GM23338 (cell line): ENCODE measurements around the gene CDAN1. TPM values are rescaled to one million over a fixed set of nuclear protein-coding genes. Genes with fewer than 3 reads are reported as not detected.

ENCODE experiments used
- ATAC-seq: fragments of 200-7000 bp; cut with Tn5 transposase; 3 replicates; pipeline ENCODE4 v1.9.1; 2020
- DNase-seq: peaks from one replicate; pipeline ENCODE4 v3.0.0-alpha.2; 2015; ENCODE audit warnings: low spot score
- H2AFZ ChIP-seq: fragments of 200-600 bp; sonication (generic); 2 replicates; pipeline ENCODE4 v1.8.0; 2016; ENCODE audit warnings: antibody characterized with exemption, mild to moderate bottlenecking, moderate library complexity
- H3F3A ChIP-seq: fragments of 200-600 bp; sonication (generic); replicated peaks from 2 replicates; pipeline ENCODE4 v1.8.0; 2017; ENCODE audit warnings: antibody characterized with exemption, mixed run types, low read depth
- H3K27ac ChIP-seq: fragments of 200-600 bp; sonication (generic); 2 replicates; pipeline ENCODE4 v1.6.1; 2016; ENCODE audit warnings: low read depth
- H3K27me3 ChIP-seq: fragments of 200-600 bp; sonication (generic); 2 replicates; pipeline ENCODE4 v1.8.0; 2016; ENCODE audit warnings: mild to moderate bottlenecking, mixed run types, moderate library complexity; ENCODE audit not compliant: insufficient read depth
- H3K36me3 ChIP-seq: fragments of 200-600 bp; sonication (generic); 2 replicates; pipeline ENCODE4 v1.8.0; 2016; ENCODE audit warnings: mild to moderate bottlenecking; ENCODE audit not compliant: insufficient read depth
- H3K4me1 ChIP-seq: fragments of 200-600 bp; sonication (generic); 2 replicates; pipeline ENCODE4 v1.8.0; 2016; ENCODE audit warnings: mild to moderate bottlenecking, moderate library complexity; ENCODE audit not compliant: insufficient read depth
- H3K4me2 ChIP-seq: fragments of 200-600 bp; sonication (generic); 2 replicates; pipeline ENCODE4 v1.7.1; 2017; ENCODE audit warnings: mixed run types
- H3K4me3 ChIP-seq: fragments of 200-600 bp; sonication (generic); 2 replicates; pipeline ENCODE4 v1.6.1; 2016; ENCODE audit warnings: mixed run types
- H3K79me2 ChIP-seq: fragments of 200-600 bp; sonication (generic); replicated peaks from 2 replicates; pipeline ENCODE4 v1.8.0; 2017; ENCODE audit warnings: mild to moderate bottlenecking; ENCODE audit not compliant: insufficient read depth
- H3K9me2 ChIP-seq: fragments of 200-600 bp; sonication (generic); 2 replicates; pipeline ENCODE4 v1.8.0; 2017; ENCODE audit not compliant: insufficient read depth
- H4K20me1 ChIP-seq: fragments of 200-600 bp; sonication (generic); replicated peaks from 2 replicates; pipeline ENCODE4 v1.8.0; 2017; ENCODE audit warnings: mild to moderate bottlenecking; ENCODE audit not compliant: insufficient read depth
- H3K27ac Mint-ChIP-seq: 2 replicates; pipeline ENCODE4 v1.8.0; 2020; ENCODE audit warnings: inconsistent platforms, mild to moderate bottlenecking, moderate library complexity, mixed read lengths
- H3K27me3 Mint-ChIP-seq: 3 replicates; pipeline ENCODE4 v1.8.0; 2022; ENCODE audit warnings: low read depth, mild to moderate bottlenecking, moderate library complexity, mixed read lengths, inconsistent platforms; ENCODE audit not compliant: insufficient read depth, poor library complexity
- H3K36me3 Mint-ChIP-seq: 3 replicates; pipeline ENCODE4 v1.8.0; 2021; ENCODE audit warnings: low read depth, mild to moderate bottlenecking, inconsistent platforms, moderate library complexity, mixed read lengths
- H3K4me1 Mint-ChIP-seq: 3 replicates; pipeline ENCODE4 v1.8.0; 2020; ENCODE audit warnings: mild to moderate bottlenecking, inconsistent platforms, mixed read lengths
- H3K4me3 Mint-ChIP-seq: 3 replicates; pipeline ENCODE4 v1.8.0; 2021; ENCODE audit warnings: moderate library complexity, mild to moderate bottlenecking, inconsistent platforms, mixed read lengths
- H3K9me3 Mint-ChIP-seq: 3 replicates; pipeline ENCODE4 v1.8.0; 2020; ENCODE audit warnings: moderate library complexity, mild to moderate bottlenecking, inconsistent platforms, mixed read lengths
- CTCF ChIP-seq, 2 experiments: fragments of 200-600 bp in 1 of 2; sonication (generic) in 1 of 2; conservative IDR thresholded peaks; 2 replicates each; pipeline versions ENCODE4 v1.5.1 to v1.6.1; 2016 to 2017; ENCODE audit warnings: antibody characterized with exemption in 2 of 2, low read depth in 2 of 2, mild to moderate bottlenecking in 2 of 2, moderate library complexity in 1 of 2
- ETS1 ChIP-seq: IDR thresholded peaks from 2 replicates; pipeline ENCODE4 v1.6.1; 2016; ENCODE audit warnings: antibody characterized with exemption
- EZH2 ChIP-seq: fragments of 200-600 bp; sonication (generic); IDR thresholded peaks from one replicate; pipeline ENCODE4 v1.8.0; 2017; ENCODE audit warnings: antibody characterized with exemption, mild to moderate bottlenecking, low read depth; ENCODE audit not compliant: unreplicated experiment
- NANOG ChIP-seq: IDR thresholded peaks from 2 replicates; pipeline ENCODE4 v1.6.1; 2016; ENCODE audit warnings: antibody characterized with exemption, borderline replicate concordance
- POLR2AphosphoS5 ChIP-seq: IDR thresholded peaks from 2 replicates; pipeline ENCODE4 v1.6.1; 2016; ENCODE audit warnings: antibody characterized with exemption, low read depth
- REST ChIP-seq: IDR thresholded peaks from one replicate; pipeline ENCODE4 v1.6.1; 2018; ENCODE audit warnings: antibody characterized with exemption; ENCODE audit not compliant: unreplicated experiment
- STAT1 ChIP-seq: IDR thresholded peaks from one replicate; pipeline ENCODE4 v1.6.1; 2016; ENCODE audit warnings: antibody characterized with exemption; ENCODE audit not compliant: unreplicated experiment
- ZNF114 ChIP-seq: fragments of 250-450 bp; sonication (Bioruptor Pico); IDR thresholded peaks from 2 replicates; pipeline ENCODE4 v1.5.0; 2020; ENCODE audit warnings: mild to moderate bottlenecking, moderate library complexity
- ZNF331 ChIP-seq: fragments of 250-450 bp; sonication (Bioruptor Pico); IDR thresholded peaks from 2 replicates; pipeline ENCODE4 v1.5.0; 2020; ENCODE audit warnings: low read depth, mild to moderate bottlenecking, moderate library complexity
- ZNF462 ChIP-seq: fragments of 250-450 bp; sonication (Bioruptor Pico); IDR thresholded peaks from 2 replicates; pipeline ENCODE4 v1.5.0; 2020; ENCODE audit warnings: mild to moderate bottlenecking, moderate library complexity
- polyA plus RNA-seq: library from polyadenylated mRNA; unstranded; fragments of >200 nt; fragmentation: Nextera tagmentation; extraction: Ambion mirVana; gene quantifications from 2 replicates; pipeline ENCODE4 v1.2.1, GENCODE V29; 2016
- total RNA-seq: library from RNA; depleted of rRNA; stranded (reverse); fragments of >200 nt; shearing (Covaris generic); gene quantifications from 2 replicates; pipeline ENCODE4 v1.2.3, GENCODE V29; 2014

CDAN1 gene
- total and polyA plus RNA-seq, 2 experiments from 2014 or later: 6.0 to 14.7 TPM

GRCh38 chr15:42686281-42686680 lies 50.6 kb downstream of the CDAN1 start:
- no peaks in the 10 kb centered on the region for H3K4me1 Mint-ChIP-seq
- Histone ChIP-seq H4K20me1 (no peaks in the 10 kb centered on the region), H3K79me2 (no peaks in the 10 kb centered on the region), H2AFZ (no peak overlapping the region), H3K9me2 (no peaks in the 10 kb centered on the region), H3K4me1 (no peaks in the 10 kb centered on the region), H3F3A (no peaks in the 10 kb centered on the region), H3K36me3 (no peaks in the 10 kb centered on the region), H3K27me3 (no peaks in the 10 kb centered on the region), H3K4me2 (no peak overlapping the region), H3K27ac (no peak overlapping the region), H3K4me3 (no peak overlapping the region)
- no peaks in the 10 kb centered on the region; the same call in 2 of the 3 replicates for H3K36me3 Mint-ChIP-seq
- no peak for TF ChIP-seq REST
- H3K4me3 Mint-ChIP-seq: no peak overlapping the region
- H3K9me3 Mint-ChIP-seq: no peaks in the 10 kb centered on the region
- DNase-seq (no peak), ATAC-seq (no peak)
- no peak overlapping the region for H3K27ac Mint-ChIP-seq
- H3K27me3 Mint-ChIP-seq: peaks cover 3% of the 10 kb centered on the region

- H3K9me3 Mint-ChIP-seq: no peaks in the 10 kb centered on the region
- Histone ChIP-seq H3K4me3 (no peak overlapping the region), H3K79me2 (no peaks in the 10 kb centered on the region), H3K36me3 (no peaks in the 10 kb centered on the region), H3K27me3 (no peaks in the 10 kb centered on the region), H3K9me2 (no peaks in the 10 kb centered on the region), H3F3A (no peaks in the 10 kb centered on the region), H3K4me2 (no peak overlapping the region), H3K27ac (no peak overlapping the region), H4K20me1 (no peaks in the 10 kb centered on the region), H2AFZ (no peak overlapping the region), H3K4me1 (no peaks in the 10 kb centered on the region)
- H3K27me3 Mint-ChIP-seq: no peaks in the 10 kb centered on the region
- ATAC-seq (no peak), DNase-seq (no peak)
- H3K4me3 Mint-ChIP-seq: no peak overlapping the region
- no peaks in the 10 kb centered on the region for H3K4me1 Mint-ChIP-seq
- H3K36me3 Mint-ChIP-seq: peaks cover 3% of the 10 kb centered on the region; the same call in 1 of the 3 replicates
- H3K27ac Mint-ChIP-seq: no peak overlapping the region
- TF ChIP-seq NANOG (no peak), ETS1 (no peak), POLR2AphosphoS5 (no peak), ZNF114 (CRISPR knock-in tag) (no peak), CTCF (conservative IDR thresholded peaks at IDR 0.05; ENCODE audit: low read depth in 2 of 2) (no peak), ZNF462 (CRISPR knock-in tag) (no peak), EZH2 (no peak), ZNF331 (CRISPR knock-in tag) (no peak), STAT1 (no peak)
Measured at GRCh38 chr15:42681119-42681518, 55.8 kb downstream of the CDAN1 start.
